A549 (cell line): Measurements from ENCODE around the gene BRSK2. TPM values are rescaled to one million over a fixed set of nuclear protein-coding genes. Genes with fewer than 3 reads are reported as not detected.

Experiments used
- ATAC-seq, 2 experiments: fragments of 200-7000 bp in 1 of 2; fragments of >200 bp in 1 of 2; cut with Nextera tagmentation in 1 of 2; cut with Tn5 transposase in 1 of 2; 3 replicates each; pipeline versions ENCODE4 v1.8.0 to v1.9.1; 2018 to 2020; ENCODE audit warnings: mild to moderate bottlenecking in 1 of 2, moderate library complexity in 1 of 2
- CTCF ChIA-PET: fragments of 300-600 bp; sonication (Branson Sonifier 250); formaldehyde crosslinking; extraction: SDS; loops from one replicate; lab custom pipeline; 2021; ENCODE audit warnings: antibody characterized with exemption, inconsistent platforms; lab: Yijun Ruan, JAX
- POLR2A ChIA-PET: fragments of 350-600 bp; formaldehyde crosslinking; extraction: SDS; loops from one replicate; lab custom pipeline; 2021; ENCODE audit warnings: antibody characterized with exemption, inconsistent platforms; lab: Yijun Ruan, JAX
- DNase-seq, 2 experiments: peaks; one replicate each; pipeline versions ENCODE4 v3.0.0 to v3.0.0-alpha.2; 2011 to 2016; ENCODE audit warnings: low read depth in 1 of 2, low spot score in 1 of 2
- FAIRE-seq: peaks from 2 replicates; lab custom pipeline; 2011; peaks lifted over from hg19 to GRCh38; lab: Jason Lieb, UNC
- H3K27ac ChIP-seq, 2 experiments: fragments of >200 bp; sonication (Bioruptor Twin); formaldehyde crosslinking; 3 replicates each; pipeline ENCODE4 v1.5.1; 2016 to 2017
- H3K4me1 ChIP-seq: fragments of >200 bp; sonication (Bioruptor Twin); formaldehyde crosslinking; 3 replicates; pipeline ENCODE4 v1.6.1; 2016
- H3K4me2 ChIP-seq: fragments of >200 bp; sonication (Bioruptor Twin); formaldehyde crosslinking; 3 replicates; pipeline ENCODE4 v1.6.1; 2016
- H3K4me3 ChIP-seq: fragments of >200 bp; sonication (Bioruptor Twin); formaldehyde crosslinking; 3 replicates; pipeline ENCODE4 v1.5.1; 2016
- H3K9me3 ChIP-seq: fragments of >200 bp; sonication (Bioruptor Twin); formaldehyde crosslinking; 3 replicates; pipeline ENCODE4 v1.6.1; 2016
- CHD2 ChIP-seq: fragments of 150-350 bp; IDR thresholded peaks from 2 replicates; pipeline ENCODE4 v1.6.1; 2014; ENCODE audit warnings: low read length; ENCODE audit not compliant: partially characterized antibody
- CHD4 ChIP-seq: fragments of 200-600 bp; sonication (generic); IDR thresholded peaks from 2 replicates; pipeline ENCODE4 v1.6.1; 2016; ENCODE audit warnings: antibody characterized with exemption, mild to moderate bottlenecking, borderline replicate concordance
- EHMT2 ChIP-seq: fragments of 200-600 bp; sonication (generic); IDR thresholded peaks from 2 replicates; pipeline ENCODE4 v1.6.1; 2016; ENCODE audit warnings: antibody characterized with exemption, low read depth, mild to moderate bottlenecking, moderate library complexity
- EP300 ChIP-seq, 2 experiments: fragments of >200 bp; sonication (Bioruptor Twin); formaldehyde crosslinking; IDR thresholded peaks; 2 replicates in 1 of 2; 3 replicates in 1 of 2; pipeline ENCODE4 v1.6.1; 2016 to 2017
- ESRRA ChIP-seq: fragments of 150-350 bp; IDR thresholded peaks from 2 replicates; pipeline ENCODE4 v1.6.1; 2014; ENCODE audit warnings: mild to moderate bottlenecking, low read length, borderline replicate concordance
- HOXB5 ChIP-seq: fragments of 250-450 bp; sonication (Bioruptor Pico); IDR thresholded peaks from 2 replicates; pipeline ENCODE4 v1.5.0; 2020; ENCODE audit warnings: mild to moderate bottlenecking, moderate library complexity
- JUN ChIP-seq, 2 experiments: fragments of >200 bp; sonication (Bioruptor Twin); formaldehyde crosslinking; IDR thresholded peaks; 2 replicates in 1 of 2; 3 replicates in 1 of 2; pipeline ENCODE4 v1.6.1; 2016 to 2017
- JUNB ChIP-seq: fragments of >200 bp; sonication (Bioruptor Twin); formaldehyde crosslinking; IDR thresholded peaks from 2 replicates; pipeline ENCODE4 v1.6.1; 2016
- MYC ChIP-seq: IDR thresholded peaks from 2 replicates; pipeline ENCODE4 v1.6.1; 2012; ENCODE audit warnings: mild to moderate bottlenecking, inconsistent platforms, low read length, improper control_type of control experiment, borderline replicate concordance
- NFE2L2 ChIP-seq: fragments of 150-350 bp; conservative IDR thresholded peaks from 2 replicates; pipeline ENCODE4 v1.6.1; 2014; ENCODE audit warnings: low read length
- PHF8 ChIP-seq: fragments of 200-600 bp; sonication (generic); IDR thresholded peaks from 2 replicates; pipeline ENCODE4 v1.6.1; 2016; ENCODE audit warnings: low read depth, mild to moderate bottlenecking, antibody characterized with exemption, moderate library complexity, borderline replicate concordance
- POLR2A ChIP-seq: IDR thresholded peaks from 2 replicates; pipeline ENCODE4 v1.6.1; 2012; ENCODE audit warnings: mild to moderate bottlenecking, low read length
- POLR2AphosphoS2 ChIP-seq: conservative IDR thresholded peaks from 2 replicates; pipeline ENCODE4 v1.6.1; 2012; ENCODE audit warnings: low read length, improper control_type of control experiment, inconsistent platforms
- RAD21 ChIP-seq, 2 experiments: fragments of >200 bp in 1 of 2; sonication (Bioruptor Twin) in 1 of 2; formaldehyde crosslinking in 1 of 2; IDR thresholded peaks in 1 of 2; conservative IDR thresholded peaks in 1 of 2; 2 replicates in 1 of 2; 3 replicates in 1 of 2; pipeline ENCODE4 v1.6.1; 2012 to 2018; ENCODE audit warnings: inconsistent platforms in 1 of 2
- RARB ChIP-seq: fragments of 250-450 bp; sonication (Bioruptor Pico); IDR thresholded peaks from 2 replicates; pipeline ENCODE4 v1.8.0; 2021; ENCODE audit warnings: mild to moderate bottlenecking, moderate library complexity
- RNF2 ChIP-seq: fragments of 200-600 bp; sonication (generic); IDR thresholded peaks from 2 replicates; pipeline ENCODE4 v1.6.1; 2016; ENCODE audit warnings: low read depth, mild to moderate bottlenecking, antibody characterized with exemption, moderate library complexity, borderline replicate concordance
- ZNF302 ChIP-seq: fragments of 250-450 bp; sonication (Bioruptor Pico); IDR thresholded peaks from 2 replicates; pipeline ENCODE4 v1.9.0; 2021; ENCODE audit warnings: inconsistent platforms, mild to moderate bottlenecking, moderate library complexity
- WGBS: methylation state at CpG from one replicate; pipeline ENCODE4 v1.1.6; 2017; ENCODE audit errors: missing lambda C conversion rate; 5-methylcytosine and 5-hydroxymethylcytosine counted together
- polyA plus RNA-seq, 4 experiments: library from polyadenylated mRNA; depleted of rRNA in 3 of 4; stranded (reverse); fragments of >200 nt; fragmentation: RNase III in 1 of 4; extraction: RNeasy Plus Mini Kit Qiagen cat#74134 plus additional on column Dnase treatment in 1 of 4; gene quantifications; 2 replicates in 3 of 4; 3 replicates in 1 of 4; pipeline ENCODE4 v1.2.3, GENCODE V29; 2011 to 2017
- TF ChIP-seq, protein P1 (sequence below): IDR thresholded peaks from 2 replicates; pipeline ENCODE4 v1.6.1; 2012; ENCODE audit warnings: low read depth, borderline replicate concordance
- TF ChIP-seq, protein P2 (sequence below): fragments of 250-450 bp; sonication (Bioruptor Pico); IDR thresholded peaks from 2 replicates; pipeline ENCODE4 v1.5.0; 2020; ENCODE audit warnings: low read depth, mild to moderate bottlenecking, moderate library complexity
- TF ChIP-seq, protein P3 (sequence below): fragments of 200-600 bp; sonication (generic); IDR thresholded peaks from 2 replicates; pipeline ENCODE4 v1.6.1; 2016; ENCODE audit warnings: antibody characterized with exemption, mild to moderate bottlenecking, moderate library complexity
- TF ChIP-seq, protein P4 (sequence below): fragments of 150-350 bp; IDR thresholded peaks from 2 replicates; pipeline ENCODE4 v1.6.1; 2014; ENCODE audit warnings: low read depth, mild to moderate bottlenecking, low read length
- TF ChIP-seq, protein P5 (sequence below): fragments of >200 bp; sonication (Bioruptor Twin); formaldehyde crosslinking; IDR thresholded peaks from 2 replicates; pipeline ENCODE4 v1.6.1; 2016

Gene BRSK2
- polyA plus RNA-seq, 2 of the 4 experiments (the other 2 are of a cell fraction): 3.8 to 10.1 TPM

DNA sequence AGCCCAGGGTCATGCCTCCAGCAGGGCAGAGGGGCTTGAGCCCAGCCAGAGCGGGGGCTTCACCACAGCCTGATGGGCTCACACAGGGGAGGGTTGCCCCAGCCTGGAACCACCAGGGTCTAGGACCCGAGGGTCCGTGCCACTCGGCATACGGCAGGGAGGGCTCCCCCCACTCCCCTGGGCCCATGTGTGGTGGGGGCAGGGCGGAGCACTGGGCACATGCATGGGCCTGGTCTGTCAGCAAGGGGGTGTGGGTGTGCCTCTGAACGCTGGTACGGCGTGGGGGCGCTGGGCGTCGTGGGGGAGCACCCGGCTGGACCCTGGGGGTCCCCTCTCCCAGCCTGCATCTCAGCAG, 67.6 kb downstream of the BRSK2 start:
- ATAC-seq (no peak), FAIRE-seq (no peak), DNase-seq (no peak)
- ChIA-PET POLR2A (no interaction called here), CTCF (no interaction called here)
- Histone ChIP-seq H3K4me1 (peaks cover 6% of the 10 kb centered on the region; the same call in 1 of the 3 replicates), H3K4me3 (no peak overlapping the region), H3K9me3 (no peaks in the 10 kb centered on the region), H3K27ac (no peak overlapping the region), H3K4me2 (no peak overlapping the region)
- no peak for TF ChIP-seq ESRRA
- TF ChIP-seq HOXB5 (CRISPR knock-in tag): no peak
- TF ChIP-seq POLR2AphosphoS2: no peak
- TF ChIP-seq EP300 (IDR thresholded peaks at IDR 0.05): no peak
- no peak for TF ChIP-seq MYC
- no peak for TF ChIP-seq RNF2
- TF ChIP-seq, protein P1, sequence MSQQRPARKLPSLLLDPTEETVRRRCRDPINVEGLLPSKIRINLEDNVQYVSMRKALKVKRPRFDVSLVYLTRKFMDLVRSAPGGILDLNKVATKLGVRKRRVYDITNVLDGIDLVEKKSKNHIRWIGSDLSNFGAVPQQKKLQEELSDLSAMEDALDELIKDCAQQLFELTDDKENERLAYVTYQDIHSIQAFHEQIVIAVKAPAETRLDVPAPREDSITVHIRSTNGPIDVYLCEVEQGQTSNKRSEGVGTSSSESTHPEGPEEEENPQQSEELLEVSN: no peak
- TF ChIP-seq NFE2L2: no peak
- TF ChIP-seq ZNF302 (CRISPR knock-in tag): no peak
- no peak for TF ChIP-seq JUNB
- TF ChIP-seq PHF8: no peak
- TF ChIP-seq, protein P2, sequence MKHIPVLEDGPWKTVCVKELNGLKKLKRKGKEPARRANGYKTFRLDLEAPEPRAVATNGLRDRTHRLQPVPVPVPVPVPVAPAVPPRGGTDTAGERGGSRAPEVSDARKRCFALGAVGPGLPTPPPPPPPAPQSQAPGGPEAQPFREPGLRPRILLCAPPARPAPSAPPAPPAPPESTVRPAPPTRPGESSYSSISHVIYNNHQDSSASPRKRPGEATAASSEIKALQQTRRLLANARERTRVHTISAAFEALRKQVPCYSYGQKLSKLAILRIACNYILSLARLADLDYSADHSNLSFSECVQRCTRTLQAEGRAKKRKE (CRISPR knock-in tag): no peak
- WGBS: no CpG with 5 or more reads among the region's 13 CpGs

DNA sequence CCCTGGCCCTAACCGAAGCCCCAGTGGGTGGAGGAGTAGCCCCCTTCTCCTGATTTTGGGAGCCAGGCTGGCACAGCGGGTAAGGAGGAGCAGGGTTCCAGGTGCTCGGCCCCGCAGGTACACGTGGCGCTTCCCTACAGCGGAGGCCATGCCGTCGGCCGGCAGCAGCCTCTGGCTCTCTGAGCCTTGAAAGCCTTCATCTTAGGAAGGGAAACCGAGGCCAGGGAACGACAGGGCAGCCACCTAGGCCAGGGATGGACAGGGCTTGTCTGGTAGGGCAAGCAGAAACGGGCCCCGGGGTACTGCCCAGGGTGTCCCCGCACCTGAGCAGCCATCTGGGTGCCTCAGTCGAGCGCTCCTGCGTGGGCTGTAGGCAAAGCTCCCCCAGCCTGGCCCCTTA, 68.1 kb downstream of the BRSK2 start:
- H3K4me3 ChIP-seq: no peak overlapping the region
- DNase-seq: no peak
- H3K9me3 ChIP-seq: no peaks in the 10 kb centered on the region
- H3K4me2 ChIP-seq: no peak overlapping the region
- no peak for ATAC-seq
- POLR2A ChIA-PET: no interaction called here
- WGBS: 94% methylated on average over 13 of the region's 18 CpGs
- peaks cover 6% of the 10 kb centered on the region; the same call in 1 of the 3 replicates for H3K4me1 ChIP-seq
- TF ChIP-seq, protein P3, sequence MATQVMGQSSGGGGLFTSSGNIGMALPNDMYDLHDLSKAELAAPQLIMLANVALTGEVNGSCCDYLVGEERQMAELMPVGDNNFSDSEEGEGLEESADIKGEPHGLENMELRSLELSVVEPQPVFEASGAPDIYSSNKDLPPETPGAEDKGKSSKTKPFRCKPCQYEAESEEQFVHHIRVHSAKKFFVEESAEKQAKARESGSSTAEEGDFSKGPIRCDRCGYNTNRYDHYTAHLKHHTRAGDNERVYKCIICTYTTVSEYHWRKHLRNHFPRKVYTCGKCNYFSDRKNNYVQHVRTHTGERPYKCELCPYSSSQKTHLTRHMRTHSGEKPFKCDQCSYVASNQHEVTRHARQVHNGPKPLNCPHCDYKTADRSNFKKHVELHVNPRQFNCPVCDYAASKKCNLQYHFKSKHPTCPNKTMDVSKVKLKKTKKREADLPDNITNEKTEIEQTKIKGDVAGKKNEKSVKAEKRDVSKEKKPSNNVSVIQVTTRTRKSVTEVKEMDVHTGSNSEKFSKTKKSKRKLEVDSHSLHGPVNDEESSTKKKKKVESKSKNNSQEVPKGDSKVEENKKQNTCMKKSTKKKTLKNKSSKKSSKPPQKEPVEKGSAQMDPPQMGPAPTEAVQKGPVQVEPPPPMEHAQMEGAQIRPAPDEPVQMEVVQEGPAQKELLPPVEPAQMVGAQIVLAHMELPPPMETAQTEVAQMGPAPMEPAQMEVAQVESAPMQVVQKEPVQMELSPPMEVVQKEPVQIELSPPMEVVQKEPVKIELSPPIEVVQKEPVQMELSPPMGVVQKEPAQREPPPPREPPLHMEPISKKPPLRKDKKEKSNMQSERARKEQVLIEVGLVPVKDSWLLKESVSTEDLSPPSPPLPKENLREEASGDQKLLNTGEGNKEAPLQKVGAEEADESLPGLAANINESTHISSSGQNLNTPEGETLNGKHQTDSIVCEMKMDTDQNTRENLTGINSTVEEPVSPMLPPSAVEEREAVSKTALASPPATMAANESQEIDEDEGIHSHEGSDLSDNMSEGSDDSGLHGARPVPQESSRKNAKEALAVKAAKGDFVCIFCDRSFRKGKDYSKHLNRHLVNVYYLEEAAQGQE: no peak
- TF ChIP-seq, protein P4, sequence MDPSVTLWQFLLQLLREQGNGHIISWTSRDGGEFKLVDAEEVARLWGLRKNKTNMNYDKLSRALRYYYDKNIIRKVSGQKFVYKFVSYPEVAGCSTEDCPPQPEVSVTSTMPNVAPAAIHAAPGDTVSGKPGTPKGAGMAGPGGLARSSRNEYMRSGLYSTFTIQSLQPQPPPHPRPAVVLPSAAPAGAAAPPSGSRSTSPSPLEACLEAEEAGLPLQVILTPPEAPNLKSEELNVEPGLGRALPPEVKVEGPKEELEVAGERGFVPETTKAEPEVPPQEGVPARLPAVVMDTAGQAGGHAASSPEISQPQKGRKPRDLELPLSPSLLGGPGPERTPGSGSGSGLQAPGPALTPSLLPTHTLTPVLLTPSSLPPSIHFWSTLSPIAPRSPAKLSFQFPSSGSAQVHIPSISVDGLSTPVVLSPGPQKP: no peak
- TF ChIP-seq EHMT2: no peak
- TF ChIP-seq CHD4: no peak
- TF ChIP-seq, protein P5, sequence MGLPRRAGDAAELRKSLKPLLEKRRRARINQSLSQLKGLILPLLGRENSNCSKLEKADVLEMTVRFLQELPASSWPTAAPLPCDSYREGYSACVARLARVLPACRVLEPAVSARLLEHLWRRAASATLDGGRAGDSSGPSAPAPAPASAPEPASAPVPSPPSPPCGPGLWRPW: no peak
- TF ChIP-seq, protein P1: no peak
- TF ChIP-seq JUN (IDR thresholded peaks at IDR 0.05): no peak
- TF ChIP-seq POLR2A: no peak
- TF ChIP-seq CHD2: no peak
- no peak for TF ChIP-seq RAD21 (conservative IDR thresholded peaks at IDR 0.05 in 1 of 2, IDR thresholded peaks at IDR 0.05 in 1 of 2)
- TF ChIP-seq RARB (CRISPR knock-in tag): no peak
- TF ChIP-seq NFE2L2: no peak
- CTCF ChIA-PET: no interaction called here
- FAIRE-seq: no peak
- H3K27ac ChIP-seq: no peak overlapping the region
